ENCODE measurements around the gene CTIF.

The CTIF gene

GRCh38 chr18:48602759-48603390 is 64.0 kb downstream of the CTIF start:
- DNase-seq (ENCODE audit: low spot score), result no peak

GRCh38 chr18:48605408-48605845 is 66.6 kb downstream of the CTIF start:
- no peak for DNase-seq (ENCODE audit: low spot score)

- peak; percentile 82 for DNase-seq (ENCODE audit: low spot score)
These were observed 68.5 kb downstream of the CTIF start for GRCh38 chr18:48607056-48607984.

GRCh38 chr18:48608581-48608980 is 69.8 kb downstream of the CTIF start:
- DNase-seq (ENCODE audit: low spot score), result no peak

GRCh38 chr18:48609114-48609513 is 70.3 kb downstream of the CTIF start:
- no peak for DNase-seq (ENCODE audit: low spot score)

- peak; percentile 24 for DNase-seq (ENCODE audit: low spot score)
These were observed 71.3 kb downstream of the CTIF start for GRCh38 chr18:48609820-48610815.

GRCh38 chr18:48611203-48611602 is 72.4 kb downstream of the CTIF start:
- DNase-seq (ENCODE audit: low spot score), result no peak

GRCh38 chr18:48611785-48612480 is 73.1 kb downstream of the CTIF start:
- no peak for DNase-seq (ENCODE audit: low spot score)

GRCh38 chr18:48612511-48612910 is 73.7 kb downstream of the CTIF start:
- DNase-seq (ENCODE audit: low spot score), result no peak

GRCh38 chr18:48612917-48613316 is 74.1 kb downstream of the CTIF start:
- no peak for DNase-seq (ENCODE audit: low spot score)

GRCh38 chr18:48613589-48614404 is 75.0 kb downstream of the CTIF start:
- DNase-seq (ENCODE audit: low spot score), result peak; percentile 41

GRCh38 chr18:48615566-48616401 is 77.0 kb downstream of the CTIF start:
- no peak for DNase-seq (ENCODE audit: low spot score)

- no peak for DNase-seq (ENCODE audit: low spot score)
These were observed 77.8 kb downstream of the CTIF start for GRCh38 chr18:48616484-48617255.

- no peak for DNase-seq (ENCODE audit: low spot score)
These were observed 79.1 kb downstream of the CTIF start for GRCh38 chr18:48617844-48618497.

- DNase-seq (ENCODE audit: low spot score), result no peak
These were observed 80.2 kb downstream of the CTIF start for GRCh38 chr18:48619016-48619415.

- DNase-seq (ENCODE audit: low spot score), result no peak
These were observed 80.7 kb downstream of the CTIF start for GRCh38 chr18:48619501-48619900.

GRCh38 chr18:48620071-48620470 is 81.2 kb downstream of the CTIF start:
- DNase-seq (ENCODE audit: low spot score), result no peak

GRCh38 chr18:48621240-48621639 is 82.4 kb downstream of the CTIF start:
- peak; percentile 88 for DNase-seq (ENCODE audit: low spot score)

Data from hepatic stellate cell (primary cell).